MG63 (cell line): Measurements from ENCODE around the gene GTF2A1. TPM values are rescaled to one million over a fixed set of nuclear protein-coding genes. Genes with fewer than 3 reads are reported as not detected.

ENCODE experiments used
- DNase-seq: peaks from one replicate; pipeline ENCODE4 v3.0.0-alpha.2; 2020
- H3K27me3 ChIP-seq: fragments of 250-450 bp; sonication (Bioruptor Pico); 2 replicates; pipeline ENCODE4 v1.5.1; 2020; ENCODE audit warnings: mild to moderate bottlenecking, moderate library complexity
- H3K36me3 ChIP-seq: fragments of 250-450 bp; sonication (Bioruptor Pico); 2 replicates; pipeline ENCODE4 v1.5.1; 2020; ENCODE audit warnings: mild to moderate bottlenecking, moderate library complexity
- H3K4me3 ChIP-seq: fragments of 250-450 bp; sonication (Bioruptor Pico); 2 replicates; pipeline ENCODE4 v1.5.1; 2020; ENCODE audit warnings: mild to moderate bottlenecking, moderate library complexity
- H3K9me3 ChIP-seq: fragments of 250-450 bp; sonication (Bioruptor Pico); 2 replicates; pipeline ENCODE4 v1.5.1; 2020; ENCODE audit warnings: mild to moderate bottlenecking, moderate library complexity
- total RNA-seq: library from RNA; depleted of rRNA; stranded (reverse); fragments of >200 nt; shearing (Covaris generic); gene quantifications from 2 replicates; pipeline ENCODE4 v1.2.3, GENCODE V29; 2014; ENCODE audit warnings: low replicate concordance

The GTF2A1 gene
- total RNA-seq, 1 experiment from 2014 or later = 22.8 TPM

DNA sequence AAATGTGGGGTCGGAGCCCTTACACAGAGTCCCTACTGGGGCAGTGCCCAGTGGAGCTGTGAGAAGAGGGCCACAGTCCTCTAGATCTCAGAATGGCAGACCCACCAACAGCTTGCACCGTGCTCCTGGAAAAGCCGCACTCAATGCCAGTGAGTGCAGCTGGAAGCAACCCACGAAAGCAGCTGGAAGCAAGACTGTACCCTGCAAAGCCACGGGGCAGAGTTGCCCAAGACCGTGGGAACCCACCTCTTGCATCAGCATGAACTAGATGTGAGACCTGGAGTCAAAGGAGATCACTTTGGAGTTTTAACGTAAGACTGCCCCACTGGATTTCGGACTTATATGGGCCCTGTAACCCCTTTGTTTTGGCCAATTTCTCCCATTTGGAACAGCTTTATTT is 12.3 kb downstream of the GTF2A1 start:
- Histone ChIP-seq H3K27me3 (no peaks in the 10 kb centered on the region), H3K4me3 (no peak overlapping the region), H3K9me3 (no peaks in the 10 kb centered on the region), H3K36me3 (peaks cover 14% of the 10 kb centered on the region)
- DNase-seq = no peak

DNA sequence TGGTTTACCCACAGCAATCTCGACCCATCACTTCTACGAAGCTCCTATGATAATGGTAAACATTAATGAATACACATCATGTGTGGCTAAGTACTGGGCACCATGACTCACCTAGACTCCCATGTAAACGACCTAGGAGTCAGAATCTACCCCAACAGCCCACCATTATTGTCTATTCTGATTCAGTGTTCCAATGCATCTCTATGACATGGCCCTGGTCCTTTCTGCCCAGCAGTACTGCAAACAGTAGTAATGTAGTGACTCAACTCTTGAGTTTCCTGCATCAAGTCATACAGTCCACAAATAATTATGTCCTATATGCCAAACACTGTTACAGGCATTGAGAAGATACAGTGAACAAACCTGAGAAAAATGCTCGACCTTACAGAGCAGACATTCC is 14.6 kb downstream of the GTF2A1 start:
- no peak overlapping the region for H3K4me3 ChIP-seq
- H3K9me3 ChIP-seq = no peaks in the 10 kb centered on the region
- peaks cover 10% of the 10 kb centered on the region for H3K36me3 ChIP-seq
- no peaks in the 10 kb centered on the region for H3K27me3 ChIP-seq
- no peak for DNase-seq

DNA sequence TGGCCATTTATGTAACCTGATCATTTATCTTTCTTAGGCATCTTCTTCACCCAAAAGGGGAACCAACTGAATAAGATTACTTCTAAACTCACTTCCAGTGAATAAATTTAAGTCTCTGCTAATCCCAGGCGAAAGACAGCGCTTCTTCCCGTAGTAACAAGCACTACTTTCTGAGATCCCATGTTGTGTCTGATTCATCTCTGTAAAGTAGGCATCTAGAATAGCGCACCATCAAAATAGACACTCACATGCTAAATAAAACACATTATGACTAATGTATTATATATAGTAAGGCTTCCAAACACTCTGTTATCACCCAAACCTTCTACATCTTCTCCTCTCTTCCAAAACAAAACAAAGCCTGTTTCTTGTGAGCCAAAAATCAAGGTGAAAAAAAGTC is 15.1 kb downstream of the GTF2A1 start:
- Histone ChIP-seq H3K4me3 (no peak overlapping the region), H3K27me3 (no peaks in the 10 kb centered on the region), H3K36me3 (peaks cover 10% of the 10 kb centered on the region), H3K9me3 (no peaks in the 10 kb centered on the region)
- DNase-seq = no peak

DNA sequence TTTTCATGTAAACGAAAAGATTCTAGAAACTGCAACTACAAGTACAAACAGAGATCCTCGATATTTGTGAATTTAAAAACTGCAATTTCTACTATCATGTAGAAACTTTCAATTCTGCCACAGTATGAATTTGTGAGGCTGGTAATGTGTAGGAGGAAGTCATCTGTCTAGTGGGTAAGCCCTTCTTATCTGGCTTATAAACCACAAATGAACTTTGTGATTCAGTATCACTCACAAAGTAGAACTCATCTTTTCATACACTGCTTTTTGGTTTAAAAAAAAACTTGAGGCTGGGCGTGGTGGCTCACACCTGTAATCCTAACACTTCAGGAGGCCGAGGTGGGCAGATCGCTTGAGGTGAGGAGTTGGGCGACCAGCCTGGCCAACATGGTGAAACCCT is 20.7 kb downstream of the GTF2A1 start:
- no peaks in the 10 kb centered on the region for H3K9me3 ChIP-seq
- peaks cover 16% of the 10 kb centered on the region for H3K36me3 ChIP-seq
- no peak overlapping the region for H3K4me3 ChIP-seq
- H3K27me3 ChIP-seq = no peaks in the 10 kb centered on the region
- no peak for DNase-seq

DNA sequence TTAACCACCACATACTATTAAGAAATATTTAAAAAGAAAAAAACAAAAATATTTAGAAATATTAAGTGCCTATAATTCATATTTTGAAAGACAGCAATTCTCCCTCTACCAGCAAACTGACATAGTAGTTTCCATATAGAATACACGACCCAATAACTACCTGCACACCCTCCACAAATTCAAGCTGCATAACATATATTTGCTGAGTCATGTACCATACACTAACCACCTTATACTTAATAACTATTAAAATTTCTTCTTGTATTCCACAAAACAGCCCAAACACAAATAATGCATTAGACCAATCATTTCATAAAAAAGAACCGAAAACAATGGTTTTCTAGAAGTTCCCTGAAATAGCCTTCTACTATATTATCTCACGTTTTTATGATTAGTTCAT is 21.7 kb downstream of the GTF2A1 start:
- no peak for DNase-seq
- peaks cover 16% of the 10 kb centered on the region for H3K36me3 ChIP-seq
- no peaks in the 10 kb centered on the region for H3K9me3 ChIP-seq
- H3K4me3 ChIP-seq = no peak overlapping the region
- H3K27me3 ChIP-seq = no peaks in the 10 kb centered on the region

DNA sequence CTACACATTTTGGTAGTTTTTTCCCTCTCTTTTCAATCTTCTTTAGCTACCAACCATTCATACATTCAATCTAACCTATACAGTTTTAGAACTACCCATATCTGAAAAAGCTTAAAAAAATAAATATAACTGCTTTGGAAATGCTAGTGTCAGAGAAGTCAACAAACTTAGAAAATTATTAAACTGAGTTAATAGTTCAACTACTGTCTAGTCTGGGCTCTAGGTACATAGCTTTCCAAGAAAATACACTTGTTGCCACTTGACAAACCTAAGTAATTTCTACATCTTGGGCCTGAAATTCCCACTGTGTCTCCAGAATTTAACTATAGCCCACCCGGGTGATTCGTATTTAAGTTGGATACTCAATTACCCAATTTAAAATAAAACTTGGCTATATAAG is 22.1 kb downstream of the GTF2A1 start:
- Histone ChIP-seq H3K4me3 (no peak overlapping the region), H3K27me3 (no peaks in the 10 kb centered on the region), H3K9me3 (no peaks in the 10 kb centered on the region), H3K36me3 (peaks cover 16% of the 10 kb centered on the region)
- DNase-seq = no peak

DNA sequence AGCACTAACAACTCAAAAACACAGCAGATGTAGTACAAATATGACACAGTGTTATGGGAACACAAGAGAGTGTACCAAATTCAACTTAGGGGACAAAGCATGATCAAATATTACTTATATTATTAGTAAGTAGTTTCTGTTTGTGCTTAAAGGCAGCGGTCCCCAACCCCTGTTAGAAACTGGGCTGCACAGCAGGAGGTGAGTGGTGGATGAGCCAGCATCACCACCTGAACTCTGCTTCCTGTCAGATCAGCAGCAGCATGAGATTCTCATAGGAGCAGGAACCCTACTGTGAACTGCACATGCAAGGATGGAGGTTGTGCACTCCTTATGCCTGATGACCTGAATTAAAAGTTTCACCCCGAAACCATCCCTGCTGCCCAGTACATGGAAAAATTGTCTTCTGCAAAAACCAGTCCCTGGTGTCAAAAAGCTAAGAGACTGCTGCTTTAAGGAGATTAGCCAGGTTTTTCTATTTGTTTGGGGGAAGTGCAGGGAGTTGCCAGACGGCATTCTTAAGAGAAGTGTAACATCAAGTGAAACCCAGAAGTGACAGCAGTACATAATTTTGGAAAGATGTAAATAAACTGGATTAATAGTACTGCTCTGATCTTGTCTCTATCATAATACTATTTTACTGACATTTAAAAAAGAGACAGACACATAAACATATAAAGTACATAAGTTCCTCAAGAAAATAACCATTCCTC is 26.7 kb downstream of the GTF2A1 start:
- DNase-seq = no peak
- H3K4me3 ChIP-seq = no peak overlapping the region
- no peaks in the 10 kb centered on the region for H3K27me3 ChIP-seq
- peaks cover 14% of the 10 kb centered on the region for H3K36me3 ChIP-seq
- H3K9me3 ChIP-seq = no peaks in the 10 kb centered on the region

DNA sequence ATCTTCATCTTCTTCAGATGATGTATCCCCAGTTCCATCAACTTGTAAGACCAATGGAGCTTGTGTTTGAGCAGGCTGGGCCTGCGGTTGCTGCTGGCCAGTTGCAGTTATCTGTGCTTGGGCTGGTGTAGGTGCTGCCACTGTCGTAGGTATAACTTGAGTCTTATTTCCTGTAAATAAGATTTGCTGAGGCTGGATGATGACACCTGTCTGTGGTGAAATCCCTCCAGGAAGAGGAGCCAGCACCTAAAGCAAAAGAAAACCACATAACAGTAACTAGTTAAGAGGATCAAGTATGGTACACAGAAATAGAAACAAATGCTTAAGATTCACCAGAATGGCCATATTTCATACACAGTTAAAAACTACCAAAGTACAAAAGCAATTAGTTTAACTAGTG is 28.2 kb downstream of the GTF2A1 start:
- peaks cover 14% of the 10 kb centered on the region for H3K36me3 ChIP-seq
- no peak for DNase-seq
- no peaks in the 10 kb centered on the region for H3K9me3 ChIP-seq
- no peaks in the 10 kb centered on the region for H3K27me3 ChIP-seq
- H3K4me3 ChIP-seq = no peak overlapping the region

DNA sequence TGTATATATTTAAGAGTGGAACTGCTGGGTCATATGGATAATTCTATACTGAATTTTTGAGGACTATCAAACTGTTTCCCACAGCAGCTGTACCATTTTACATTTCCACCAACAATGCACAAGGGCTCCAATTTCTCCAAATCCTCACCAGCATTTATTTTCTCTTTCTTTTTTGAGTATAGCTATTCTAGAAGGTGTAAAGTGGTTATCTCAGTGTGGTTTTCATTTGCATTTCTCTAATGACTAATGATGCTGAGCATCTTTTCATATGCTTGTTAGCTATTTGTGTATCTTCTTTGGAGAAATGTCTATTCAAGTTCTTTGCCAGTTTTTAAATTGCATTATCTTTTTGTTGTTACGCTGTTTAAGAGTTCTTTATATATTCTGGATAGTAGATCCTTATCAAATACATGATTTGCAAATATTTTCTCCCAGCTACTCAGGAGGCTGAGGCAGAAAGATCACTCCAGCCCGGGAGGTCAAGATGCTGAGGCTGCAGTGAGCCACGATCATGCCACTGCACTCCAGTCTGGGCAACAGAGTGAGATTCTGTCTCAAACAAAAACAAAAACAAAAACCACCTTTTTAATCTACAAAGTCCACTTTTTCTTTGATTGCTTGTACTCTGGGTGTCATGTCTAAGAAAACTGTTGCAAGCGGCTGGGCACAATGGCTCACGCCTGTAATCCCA is 32.8 kb downstream of the GTF2A1 start:
- Histone ChIP-seq H3K27me3 (no peaks in the 10 kb centered on the region), H3K36me3 (peaks cover 14% of the 10 kb centered on the region), H3K4me3 (no peak overlapping the region), H3K9me3 (no peaks in the 10 kb centered on the region)
- no peak for DNase-seq

DNA sequence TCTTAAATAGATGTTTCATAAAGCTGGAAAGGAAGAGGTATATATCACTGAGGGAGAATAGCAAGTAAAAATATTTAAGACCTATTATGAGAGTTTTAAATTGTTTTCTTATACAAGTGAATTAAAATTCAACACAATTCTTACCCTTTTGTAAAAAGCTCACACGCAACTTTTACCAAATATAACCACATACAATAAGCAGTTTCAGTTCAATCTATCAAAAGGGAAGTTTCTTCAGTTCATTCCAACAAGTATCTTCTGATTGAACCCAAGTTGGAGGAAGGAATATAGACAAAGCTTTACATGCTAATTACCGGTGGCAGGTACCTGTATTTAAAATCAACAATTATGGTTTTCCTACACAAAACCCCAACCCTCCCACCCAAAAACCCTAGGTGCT is 41.1 kb downstream of the GTF2A1 start:
- Histone ChIP-seq H3K36me3 (peaks cover 4% of the 10 kb centered on the region), H3K27me3 (no peaks in the 10 kb centered on the region), H3K4me3 (no peak overlapping the region), H3K9me3 (no peaks in the 10 kb centered on the region)
- no peak for DNase-seq

DNA sequence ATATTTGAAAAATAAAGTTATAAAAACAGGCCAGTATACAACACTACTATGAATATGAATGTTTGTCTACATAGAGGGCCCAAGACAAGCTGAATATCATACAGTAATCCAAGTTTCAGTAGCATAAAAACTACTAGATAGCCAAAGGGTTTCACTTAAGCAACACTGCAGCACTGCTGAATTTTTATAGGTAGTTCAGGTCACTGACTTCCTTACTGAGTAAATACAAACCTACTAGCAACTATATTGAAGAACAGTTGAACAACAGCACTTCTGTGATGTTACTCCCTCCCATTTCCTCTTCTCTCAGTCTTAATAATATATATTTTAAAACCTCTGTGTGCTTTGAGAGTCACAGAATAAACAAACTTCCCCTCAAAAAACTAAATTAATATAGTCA is 42.7 kb downstream of the GTF2A1 start:
- no peaks in the 10 kb centered on the region for H3K36me3 ChIP-seq

DNA sequence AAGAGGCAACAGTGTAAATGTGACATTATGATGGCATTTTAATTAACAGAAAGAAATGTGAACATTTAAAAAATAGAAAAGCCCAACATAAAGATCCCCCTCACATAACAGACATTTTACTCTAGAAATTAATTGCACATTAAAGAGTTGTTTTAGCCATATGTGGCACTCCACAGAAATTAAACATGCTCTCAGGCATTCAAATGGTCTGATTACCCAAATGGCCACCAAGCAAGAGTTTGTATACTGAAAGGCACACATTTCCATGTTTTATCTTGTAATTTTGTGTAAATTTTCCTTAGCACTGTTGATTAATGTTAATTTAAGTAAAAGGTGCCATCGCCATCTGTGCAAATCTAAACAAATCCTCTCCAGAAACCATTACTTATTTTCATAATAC is 43.5 kb downstream of the GTF2A1 start:
- H3K4me3 ChIP-seq = no peak overlapping the region
- H3K36me3 ChIP-seq = no peaks in the 10 kb centered on the region
- H3K9me3 ChIP-seq = no peaks in the 10 kb centered on the region
- no peak for DNase-seq
- H3K27me3 ChIP-seq = no peaks in the 10 kb centered on the region

More for the DNA sequence above, 42.7 kb downstream of the GTF2A1 start:
- Histone ChIP-seq H3K4me3 (no peak overlapping the region), H3K27me3 (no peaks in the 10 kb centered on the region), H3K9me3 (no peaks in the 10 kb centered on the region)
- no peak for DNase-seq

DNA sequence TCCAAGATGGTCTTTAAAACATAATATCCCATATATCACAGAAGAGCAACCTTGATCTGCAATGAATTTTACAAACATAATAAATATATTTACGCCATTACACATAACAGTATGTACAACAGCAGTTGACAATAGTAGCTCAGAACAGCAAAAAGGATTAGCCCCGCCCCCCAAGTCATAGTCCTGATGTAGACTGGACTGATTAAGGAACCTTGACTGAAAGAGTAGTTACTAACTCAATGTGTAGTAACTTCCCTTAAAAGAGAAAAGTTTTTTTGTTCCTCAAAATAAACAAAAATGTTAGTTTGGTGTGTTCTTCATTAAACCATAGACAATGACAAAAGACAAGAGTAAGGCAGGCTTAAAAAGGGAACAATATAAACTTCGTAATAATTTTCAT is 44.5 kb downstream of the GTF2A1 start:
- H3K36me3 ChIP-seq = no peaks in the 10 kb centered on the region
- no peaks in the 10 kb centered on the region for H3K27me3 ChIP-seq
- no peak overlapping the region for H3K4me3 ChIP-seq
- no peak for DNase-seq
- no peaks in the 10 kb centered on the region for H3K9me3 ChIP-seq

DNA sequence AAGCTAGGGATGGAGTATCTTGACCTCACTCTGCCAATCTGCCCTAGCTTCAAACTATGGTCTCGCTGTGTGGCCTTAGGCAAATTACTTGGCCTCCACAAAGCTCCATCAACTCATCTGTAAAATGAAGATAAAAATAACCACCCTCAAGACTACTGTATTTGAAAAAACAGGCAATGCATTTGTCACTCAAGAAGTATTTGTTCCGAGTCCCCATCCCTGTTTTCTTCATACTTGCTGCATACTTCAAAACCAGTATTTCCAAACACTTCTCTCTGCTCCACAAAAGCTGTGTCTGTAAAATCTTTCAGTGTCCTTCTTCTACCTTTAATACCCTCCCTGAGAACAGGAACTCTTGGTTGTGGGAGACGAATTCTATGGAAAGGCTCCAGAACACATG is 47.9 kb downstream of the GTF2A1 start:
- Histone ChIP-seq H3K4me3 (no peak overlapping the region), H3K27me3 (no peaks in the 10 kb centered on the region), H3K36me3 (no peaks in the 10 kb centered on the region), H3K9me3 (no peaks in the 10 kb centered on the region)
- no peak for DNase-seq

DNA sequence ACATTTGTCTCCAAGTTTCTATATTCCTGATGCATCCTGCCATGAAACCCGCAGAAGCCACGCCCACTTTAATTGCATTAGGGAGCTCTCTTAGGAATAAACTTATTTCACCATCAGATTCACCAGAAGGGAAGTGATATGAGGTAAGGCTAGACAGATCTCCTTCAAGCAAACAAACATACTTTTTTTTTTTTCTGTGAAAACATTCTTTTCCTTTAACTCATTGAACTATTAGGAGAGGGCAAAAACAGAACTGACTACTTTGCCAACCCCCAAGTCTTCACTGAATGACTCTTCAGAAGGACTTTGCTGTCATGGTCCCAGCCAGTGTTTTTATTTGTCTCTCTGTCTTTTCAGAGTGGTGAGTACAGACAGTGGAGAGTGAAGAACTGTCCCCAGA is 48.4 kb downstream of the GTF2A1 start:
- no peaks in the 10 kb centered on the region for H3K36me3 ChIP-seq
- no peaks in the 10 kb centered on the region for H3K27me3 ChIP-seq
- H3K4me3 ChIP-seq = no peak overlapping the region
- DNase-seq = no peak
- H3K9me3 ChIP-seq = no peaks in the 10 kb centered on the region

DNA sequence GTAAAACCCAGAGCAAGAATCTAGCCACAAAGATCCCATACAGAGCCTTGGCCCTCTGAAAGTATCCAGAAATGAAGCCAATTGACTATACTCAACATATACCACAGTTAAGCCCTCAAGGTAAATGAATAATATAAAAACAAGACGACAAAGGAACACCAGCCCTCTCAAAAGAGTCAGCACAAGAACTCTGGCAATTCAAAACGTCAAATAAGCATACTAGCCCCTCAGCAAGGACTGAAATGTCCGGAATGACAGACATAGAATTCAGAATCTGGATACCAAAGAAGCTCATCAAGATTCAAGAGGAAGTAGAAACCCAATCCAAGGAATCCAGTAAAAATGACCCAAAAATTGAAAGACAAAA is 49.9 kb downstream of the GTF2A1 start:
- no peaks in the 10 kb centered on the region for H3K27me3 ChIP-seq
- H3K4me3 ChIP-seq = no peak overlapping the region
- no peaks in the 10 kb centered on the region for H3K9me3 ChIP-seq
- no peaks in the 10 kb centered on the region for H3K36me3 ChIP-seq
- DNase-seq = no peak

DNA sequence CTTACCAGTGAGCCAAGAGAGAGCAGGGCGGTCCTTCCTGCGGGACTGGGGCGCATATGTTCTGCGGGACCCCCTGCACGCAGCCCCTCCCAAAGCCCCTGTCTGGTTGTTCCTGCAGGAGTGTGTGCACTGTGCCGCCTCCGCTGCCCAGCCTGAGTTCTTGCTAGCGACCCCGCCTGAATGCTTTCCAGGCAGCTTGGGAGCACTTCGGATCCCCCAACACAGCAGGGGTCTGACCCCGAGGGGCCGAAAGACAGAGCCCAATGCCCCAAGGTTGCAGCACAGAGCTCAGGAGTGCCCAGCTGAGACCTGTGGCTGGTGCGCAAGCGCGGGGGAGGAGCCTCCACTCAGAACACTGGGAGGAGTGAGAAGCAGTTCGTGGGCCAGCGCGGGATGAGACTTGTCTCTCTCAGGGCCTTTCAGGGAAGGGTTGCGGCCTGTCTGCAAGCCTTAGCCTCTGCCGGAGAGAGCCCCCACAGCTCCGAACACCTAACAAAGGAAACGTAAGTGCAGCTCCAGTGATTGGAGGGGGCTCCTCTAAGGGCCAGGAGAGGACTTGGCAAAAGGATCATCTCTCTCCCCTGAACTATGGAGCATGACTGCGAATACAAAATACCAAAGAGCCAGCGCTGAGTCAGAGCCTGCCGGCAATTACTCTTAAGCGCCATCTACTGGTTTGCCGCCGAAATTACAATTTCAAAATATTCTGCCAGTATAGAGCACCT is 50.5 kb downstream of the GTF2A1 start:
- Histone ChIP-seq H3K36me3 (no peaks in the 10 kb centered on the region), H3K9me3 (no peaks in the 10 kb centered on the region), H3K27me3 (no peaks in the 10 kb centered on the region), H3K4me3 (peak overlapping the region; percentile 52)
- DNase-seq = peak; percentile 83

DNA sequence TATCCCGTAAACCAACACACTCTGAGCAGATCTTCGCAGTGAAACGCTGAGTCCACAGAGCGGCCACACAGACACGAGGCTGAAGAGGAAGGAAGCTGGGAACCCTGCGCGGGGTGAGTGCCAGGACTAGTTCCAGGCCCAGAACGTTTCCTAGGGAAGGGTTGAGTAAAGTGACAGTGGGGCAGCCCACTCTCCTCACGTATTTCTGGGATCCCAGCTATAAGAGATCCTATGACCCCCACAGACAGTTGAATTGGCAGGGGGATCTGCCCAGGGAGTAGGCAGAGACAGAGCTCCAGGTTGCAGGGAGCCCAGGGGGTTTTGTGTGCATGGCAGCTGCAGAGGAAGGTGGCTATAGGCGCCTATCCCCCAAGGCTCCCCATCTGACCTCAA is 51.1 kb downstream of the GTF2A1 start:
- no peaks in the 10 kb centered on the region for H3K36me3 ChIP-seq
- H3K4me3 ChIP-seq = peak overlapping the region; percentile 52
- H3K9me3 ChIP-seq = no peaks in the 10 kb centered on the region
- no peak for DNase-seq
- H3K27me3 ChIP-seq = no peaks in the 10 kb centered on the region
